ENCODE data around the gene CXCR4. TPM values are rescaled to one million over a fixed set of nuclear protein-coding genes. Genes with fewer than 3 reads are reported as not detected.

The CXCR4 gene
- total and polyA plus RNA-seq, 11 donors: 1.1 to 21.3 (median 3.7) TPM

DNA sequence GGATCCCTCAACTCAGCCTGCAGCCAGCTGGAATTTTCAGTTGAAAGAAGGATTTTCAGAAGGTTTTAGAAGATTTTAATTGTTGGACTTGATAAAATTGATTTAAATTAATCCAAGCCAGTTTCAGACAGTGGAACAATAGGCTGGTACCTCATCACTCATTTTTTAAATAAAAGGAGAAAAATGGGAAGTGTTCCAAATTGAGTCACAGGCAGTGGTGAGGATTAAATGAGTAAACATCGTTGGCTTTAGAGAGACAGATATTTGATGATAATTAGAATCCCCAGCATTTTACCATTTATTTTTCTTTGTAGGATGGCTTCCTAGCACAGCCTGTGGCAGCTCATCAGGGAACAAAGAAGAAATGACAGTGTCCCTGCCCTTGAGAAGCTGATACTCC lies 7.4 kb downstream of the CXCR4 start:
- intact Hi-C loops (cut with DNase I): loop anchor here in 6 of 10 donors (10.0 kb wide), 4 partner anchors 96 to 264 kb away; partner anchors contain the start of gene DARS1 (in 2 of the 6)
- no peak overlapping the region for H3K4me3 ChIP-seq
- H3K36me3 ChIP-seq: peaks cover 0 to 24% (median 7%) of the 10 kb centered on the region in 9 donors
- H3K27me3 ChIP-seq: peaks cover 0 to 13% (median 4%) of the 10 kb centered on the region in 9 donors
- no peak for TF ChIP-seq POLR2A (IDR thresholded peaks at IDR 0.05)
- 56 to 62% (median 60%) methylated on average over 1 of the region's 1 CpG for WGBS, 4 donors
- H3K9me3 ChIP-seq: no peaks in the 10 kb centered on the region
- no peak for ATAC-seq
- H3K4me1 ChIP-seq: peaks cover 0 to 32% (median 0%) of the 10 kb centered on the region in 12 donors
- H3K27ac ChIP-seq: no peak overlapping the region
- no peak for DNase-seq

DNA sequence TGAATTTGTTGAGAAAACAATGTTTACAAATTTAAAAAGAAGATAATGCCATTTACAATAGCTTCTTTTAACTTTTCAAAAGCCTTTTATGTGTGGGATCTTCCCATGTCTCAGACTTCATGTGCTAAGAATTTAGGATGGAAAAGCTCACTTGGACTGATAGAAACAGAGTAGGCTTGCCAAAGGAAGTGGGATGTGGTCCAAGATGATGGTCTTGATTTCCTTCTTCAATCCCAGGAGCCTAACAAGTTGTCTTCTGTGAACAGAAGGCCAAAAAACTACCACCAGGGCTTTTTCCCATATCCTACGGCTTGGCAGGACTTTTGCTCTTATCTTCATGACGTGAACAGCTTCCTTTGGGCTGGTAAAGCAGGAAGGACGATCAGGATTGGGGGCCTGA lies 9.5 kb downstream of the CXCR4 start:
- intact Hi-C loops (cut with DNase I): loop anchor here in 1 of 10 donors (10.0 kb wide), 1 partner anchor 276 kb away; no protein-coding TSS in a partner anchor
- peak in 2 of 4 donors; percentile 18 to 20 for ATAC-seq
- Histone ChIP-seq H3K9me3 (no peaks in the 10 kb centered on the region), H3K4me1 (peaks cover 0 to 12% (median 0%) of the 10 kb centered on the region in 12 donors), H3K27ac (peak overlapping the region in 4 of 12 donors; percentile 12 to 31 (median 24)), H3K27me3 (peaks cover 0 to 11% (median 0%) of the 10 kb centered on the region in 9 donors), H3K36me3 (peaks cover 0 to 3% (median 0%) of the 10 kb centered on the region in 9 donors), H3K4me3 (no peak overlapping the region)
- TF ChIP-seq POLR2A (IDR thresholded peaks at IDR 0.05) (no peak), CTCF (IDR thresholded peaks at IDR 0.05) (no peak)
- DNase-seq: peak in 2 of 5 donors; percentile 32 to 33
- WGBS, 4 donors: 39 to 60% (median 42%) methylated on average over 3 of the region's 3 CpGs

GRCh38 chr2:136107051-136108033 lies 10.6 kb downstream of the CXCR4 start:
- WGBS, 4 donors: 79 to 87% (median 82%) methylated on average over 6 of the region's 6 CpGs
- no peak overlapping the region for H3K27ac ChIP-seq
- no peak overlapping the region for H3K4me3 ChIP-seq
- TF ChIP-seq CTCF (IDR thresholded peaks at IDR 0.05): no peak
- no peak for TF ChIP-seq POLR2A (IDR thresholded peaks at IDR 0.05)
- intact Hi-C loops (cut with DNase I): loop anchor here in 1 of 10 donors (10.0 kb wide), 1 partner anchor 277 kb away; no protein-coding TSS in a partner anchor
- H3K36me3 ChIP-seq: no peaks in the 10 kb centered on the region
- H3K9me3 ChIP-seq: no peaks in the 10 kb centered on the region
- peaks cover 0 to 7% (median 0%) of the 10 kb centered on the region in 9 donors for H3K27me3 ChIP-seq
- no peak for ATAC-seq
- no peak for DNase-seq
- H3K4me1 ChIP-seq: peaks cover 0 to 5% (median 0%) of the 10 kb centered on the region in 12 donors

DNA sequence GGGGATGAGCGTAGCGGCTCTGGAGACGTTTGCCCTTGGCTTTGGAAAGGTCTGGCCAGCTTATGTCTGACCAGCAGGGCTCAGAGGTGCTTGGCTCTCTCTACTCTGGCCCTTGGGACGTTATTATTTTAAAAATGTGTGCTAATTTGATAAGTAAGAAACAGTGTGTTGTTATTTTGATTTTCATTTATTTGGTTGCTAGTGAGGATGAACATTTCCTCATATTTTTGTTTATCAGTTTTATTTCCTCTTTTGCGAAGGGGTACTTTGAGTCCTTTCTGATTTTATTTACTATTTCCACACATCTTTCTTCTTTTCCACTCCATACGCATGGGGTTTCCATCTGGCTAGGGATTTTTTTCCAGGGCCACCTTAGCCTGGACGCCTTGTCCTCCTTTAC lies 11.4 kb downstream of the CXCR4 start:
- peaks cover 0 to 5% (median 0%) of the 10 kb centered on the region in 12 donors for H3K4me1 ChIP-seq
- no peaks in the 10 kb centered on the region for H3K9me3 ChIP-seq
- H3K4me3 ChIP-seq: no peak overlapping the region
- intact Hi-C loops (cut with DNase I): loop anchor here in 1 of 10 donors (10.0 kb wide), 1 partner anchor 278 kb away; no protein-coding TSS in a partner anchor
- ATAC-seq (no peak), DNase-seq (no peak)
- WGBS, 4 donors: 67 to 80% (median 74%) methylated on average over 7 of the region's 7 CpGs
- H3K36me3 ChIP-seq: no peaks in the 10 kb centered on the region
- TF ChIP-seq CTCF (IDR thresholded peaks at IDR 0.05) (no peak), POLR2A (IDR thresholded peaks at IDR 0.05) (no peak)
- H3K27me3 ChIP-seq: peaks cover 0 to 7% (median 0%) of the 10 kb centered on the region in 9 donors
- no peak overlapping the region for H3K27ac ChIP-seq
